Measurements from ENCODE around the gene DYNC1H1. TPM values are rescaled to one million over a fixed set of nuclear protein-coding genes. Genes with fewer than 3 reads are reported as not detected.
A peak's percentile ranks its signal among the peaks of the same experiment; 100 is the strongest.

DYNC1H1 gene
- total RNA-seq, 2 experiments from 2014 or later, result 223 to 241 TPM

DNA sequence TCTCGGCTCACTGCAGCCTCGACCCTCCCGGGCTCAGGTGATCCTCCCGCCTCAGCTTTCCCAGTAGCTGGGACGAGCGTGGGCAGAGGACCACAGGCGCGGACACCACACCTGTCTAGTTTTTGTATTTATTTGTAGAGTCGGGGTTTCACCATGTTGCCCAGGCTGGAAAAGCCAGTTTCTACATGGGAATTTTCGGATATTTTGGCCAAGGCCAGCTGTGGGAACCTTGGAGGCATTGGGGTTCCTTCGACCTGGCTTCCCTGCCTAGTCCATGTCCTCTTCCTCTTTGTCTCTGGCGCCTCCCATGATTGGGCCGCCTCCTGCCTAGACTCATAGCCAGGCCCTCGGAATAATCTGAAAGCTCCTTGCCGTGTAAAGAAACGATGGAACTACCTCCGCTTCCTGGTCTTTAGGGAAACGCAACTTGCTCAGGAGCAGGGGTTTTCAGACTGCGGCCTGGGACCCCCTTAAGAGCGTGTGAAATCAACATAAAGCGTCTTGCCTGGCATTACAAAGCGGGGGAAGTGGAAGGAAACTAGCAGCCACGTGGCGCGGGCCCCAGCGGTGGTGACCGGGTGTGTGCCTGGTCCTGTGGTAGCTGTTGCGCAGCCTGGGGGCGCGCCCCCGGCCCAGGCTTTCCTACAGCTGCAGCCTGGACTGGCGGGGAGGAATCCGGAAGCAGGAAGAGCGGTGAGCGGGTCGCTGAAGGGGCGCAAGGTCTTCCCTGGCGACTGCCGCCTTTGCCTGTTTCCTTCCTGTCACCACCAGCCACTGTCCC, 123.8 kb downstream of the DYNC1H1 start:
- Mint-ChIP-seq H3K9me3 (no peaks in the 10 kb centered on the region), H3K27me3 (no peaks in the 10 kb centered on the region), H3K4me3 (peak overlapping the region; percentile 85), H3K27ac (peak overlapping the region; percentile 77), H3K36me3 (ENCODE audit: low read depth) (peaks cover 31% of the 10 kb centered on the region), H3K4me1 (peaks cover 46% of the 10 kb centered on the region)
- ChIA-PET CTCF (interaction anchor here (0.6 to 1.5 kb wide), 10 partner anchors 8 to 1713 kb away, joined by 3 to 4 read pairs (median 3); a partner anchor contains a TSS), POLR2A (interaction anchor here (0.6 to 2.1 kb wide), 9 partner anchors 9 to 381 kb away, joined by 3 to 16 read pairs (median 4); partner anchors contain the start of genes DYNC1H1 and MOK)
- peak; percentile 55 for DNase-seq

DNA sequence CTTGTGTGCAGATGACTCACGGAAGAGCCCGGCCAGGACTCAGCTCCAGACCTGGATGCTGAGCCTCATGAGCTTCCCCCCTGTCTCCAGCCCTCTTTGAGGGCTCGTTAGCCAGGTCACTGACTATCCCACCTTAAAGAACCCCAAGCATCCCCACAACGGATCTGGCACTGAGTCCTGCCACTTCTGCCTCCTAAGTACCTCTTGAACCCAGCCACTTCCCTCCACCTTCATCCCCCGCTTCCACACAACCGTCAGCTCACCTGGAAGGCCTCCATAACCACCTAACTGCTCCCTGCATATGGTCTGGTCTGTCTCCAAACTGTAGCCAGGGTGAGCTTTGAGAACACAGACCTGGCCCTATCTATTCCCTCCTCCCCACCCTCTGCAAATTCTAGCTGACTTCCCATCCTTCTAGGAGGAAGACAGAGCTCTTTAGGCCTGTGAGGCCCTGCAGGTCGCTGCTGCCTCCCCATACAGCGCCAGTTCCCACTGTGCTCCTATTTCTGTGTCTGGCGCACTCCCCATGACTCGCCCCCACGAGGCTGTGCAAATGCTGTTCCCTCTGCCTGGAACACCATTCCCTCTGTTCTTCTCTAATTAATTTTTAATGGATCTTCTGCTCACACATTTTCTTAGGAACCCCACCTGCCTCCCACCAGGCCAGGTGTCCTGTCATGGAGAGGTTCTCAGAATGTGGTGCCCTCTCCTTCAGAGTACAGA, 125.4 kb downstream of the DYNC1H1 start:
- Mint-ChIP-seq H3K4me1 (peaks cover 33% of the 10 kb centered on the region), H3K36me3 (ENCODE audit: low read depth) (peaks cover 16% of the 10 kb centered on the region), H3K9me3 (no peaks in the 10 kb centered on the region), H3K27ac (peak overlapping the region; percentile 40), H3K27me3 (no peaks in the 10 kb centered on the region), H3K4me3 (peak overlapping the region; percentile 85)
- POLR2A ChIA-PET, result interaction anchor here (1.1 to 2.1 kb wide), 5 partner anchors 11 to 141 kb away, joined by 3 to 16 read pairs (median 5); partner anchors contain the start of gene DYNC1H1
- DNase-seq, result no peak
- CTCF ChIA-PET, result interaction anchor here (0.9 to 1.5 kb wide), 2 partner anchors 8 to 27 kb away, joined by 3 to 4 read pairs; no protein-coding TSS in a partner anchor

DNA sequence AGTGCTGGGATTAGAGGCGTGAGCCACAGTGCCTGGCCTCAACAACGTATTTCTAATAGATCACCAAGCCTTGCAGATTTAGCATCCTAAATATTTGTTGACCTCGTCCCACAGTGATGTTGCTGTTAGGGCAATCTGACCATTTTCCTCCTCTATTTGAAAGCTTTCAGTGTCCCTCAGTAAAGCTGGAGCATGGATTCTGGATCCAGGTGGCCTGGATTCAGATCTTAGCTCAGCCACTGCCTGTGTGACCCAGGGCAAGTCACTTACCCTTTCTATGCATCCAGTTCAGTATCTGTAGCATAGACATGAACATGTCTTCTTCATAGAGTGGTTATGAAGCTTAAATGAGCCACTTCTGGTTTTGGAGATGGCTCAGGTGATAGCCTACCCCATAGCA, 126.3 kb downstream of the DYNC1H1 start:
- peaks cover 27% of the 10 kb centered on the region for H3K4me1 Mint-ChIP-seq
- no peak for DNase-seq
- CTCF ChIA-PET, result interaction anchor here (0.6 to 1.5 kb wide), 5 partner anchors 9 to 223 kb away, joined by 3 to 5 read pairs (median 4); no protein-coding TSS in a partner anchor
- H3K36me3 Mint-ChIP-seq (ENCODE audit: low read depth), result peaks cover 6% of the 10 kb centered on the region
- no peaks in the 10 kb centered on the region for H3K9me3 Mint-ChIP-seq
- H3K27ac Mint-ChIP-seq, result no peak overlapping the region
- H3K4me3 Mint-ChIP-seq, result no peak overlapping the region
- POLR2A ChIA-PET, result interaction anchor here (1.4 kb wide), 1 partner anchor 10 kb away, joined by 3 read pairs; no protein-coding TSS in a partner anchor
- no peaks in the 10 kb centered on the region for H3K27me3 Mint-ChIP-seq

DNA sequence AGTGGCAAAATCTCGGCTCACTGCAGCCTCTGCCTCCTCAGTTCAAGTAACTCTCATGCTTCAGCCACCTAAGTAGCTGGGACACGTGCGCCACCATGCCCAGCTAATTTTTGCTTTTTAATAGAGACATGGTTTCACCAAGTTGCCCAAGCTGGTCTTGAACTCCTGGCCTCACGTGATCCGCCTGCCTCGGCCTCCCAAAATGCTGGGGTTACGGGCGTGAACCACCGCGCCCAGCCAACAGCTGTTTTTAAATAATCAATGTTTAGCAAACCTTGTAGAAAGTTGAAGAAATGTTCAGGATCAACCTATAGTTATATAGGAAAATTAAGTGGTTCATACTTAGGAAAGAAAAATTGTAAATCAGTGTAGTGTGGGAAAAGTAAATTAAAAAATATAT, 128.4 kb downstream of the DYNC1H1 start:
- H3K4me3 Mint-ChIP-seq, result no peak overlapping the region
- no peaks in the 10 kb centered on the region for H3K27me3 Mint-ChIP-seq
- no peak for DNase-seq
- ChIA-PET POLR2A (no interaction called here), CTCF (interaction anchor here (0.7 to 1.3 kb wide), 2 partner anchors 30 to 383 kb away, joined by 3 to 5 read pairs; no protein-coding TSS in a partner anchor)
- H3K4me1 Mint-ChIP-seq, result peaks cover 29% of the 10 kb centered on the region
- no peaks in the 10 kb centered on the region for H3K9me3 Mint-ChIP-seq
- no peak overlapping the region for H3K27ac Mint-ChIP-seq
- H3K36me3 Mint-ChIP-seq (ENCODE audit: low read depth), result no peaks in the 10 kb centered on the region

DNA sequence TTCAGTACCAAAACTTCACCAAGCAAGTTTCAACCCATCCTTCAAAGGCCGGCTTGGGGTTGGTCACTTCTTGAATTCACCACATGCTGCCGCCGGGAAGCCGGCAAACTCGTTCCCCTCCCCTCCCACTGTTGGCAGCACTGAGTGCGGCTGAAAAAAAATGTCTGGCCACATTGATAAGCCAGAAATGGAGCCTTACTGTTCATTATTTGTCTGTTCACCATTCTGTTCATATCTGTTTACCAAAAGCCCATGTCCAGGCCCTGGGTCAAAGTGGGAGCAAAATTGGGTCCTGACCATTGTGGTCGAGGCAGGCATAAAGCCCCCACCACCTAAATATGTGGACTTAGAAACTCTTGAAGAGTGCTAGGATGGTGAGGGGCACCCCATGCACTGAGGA, 129.7 kb downstream of the DYNC1H1 start:
- Mint-ChIP-seq H3K9me3 (no peaks in the 10 kb centered on the region), H3K27me3 (no peaks in the 10 kb centered on the region), H3K36me3 (ENCODE audit: low read depth) (no peaks in the 10 kb centered on the region), H3K27ac (no peak overlapping the region), H3K4me3 (no peak overlapping the region), H3K4me1 (peaks cover 21% of the 10 kb centered on the region)
- no peak for DNase-seq
- ChIA-PET CTCF (no interaction called here), POLR2A (no interaction called here)

DNA sequence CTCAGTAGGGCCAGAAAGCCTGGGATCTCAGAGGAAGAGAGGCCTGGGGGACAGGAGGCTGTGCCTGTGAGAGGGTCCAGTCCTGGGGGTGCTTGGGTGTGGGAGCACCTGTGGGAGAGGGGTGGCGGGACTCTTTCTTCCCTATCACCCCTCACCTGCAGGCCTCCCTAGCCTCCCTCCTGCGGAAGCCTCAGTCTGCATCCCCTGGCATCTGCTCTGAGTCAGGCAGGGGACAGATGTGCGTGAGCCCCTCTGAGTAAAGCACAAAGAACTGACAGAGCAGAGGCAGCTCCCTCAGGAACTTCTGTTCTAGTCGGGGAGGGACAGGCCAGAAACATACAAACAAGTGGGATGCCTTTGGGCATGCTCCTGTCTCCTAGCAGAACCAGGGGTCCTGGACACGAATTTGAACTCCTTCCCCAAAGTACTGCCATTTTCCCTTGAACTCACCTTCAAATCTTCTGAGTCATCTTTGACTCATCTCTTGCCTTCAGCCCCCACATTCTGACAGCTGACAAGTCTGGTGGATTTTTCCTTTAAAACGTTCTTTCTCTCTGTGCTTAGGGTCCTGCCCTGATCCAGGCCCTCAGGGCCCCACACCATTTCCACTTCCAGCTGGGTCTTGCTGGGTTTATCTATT, 131.0 kb downstream of the DYNC1H1 start:
- ChIA-PET POLR2A (interaction anchor here (1.3 kb wide), 1 partner anchor 9 kb away, joined by 4 read pairs; the partner anchor contains the start of gene HSP90AA1), CTCF (interaction anchor here (0.5 to 3.0 kb wide), 20 partner anchors 8 to 390 kb away, joined by 3 to 33 read pairs (median 4); partner anchors contain the start of gene MOK)
- Mint-ChIP-seq H3K4me1 (peaks cover 11% of the 10 kb centered on the region), H3K4me3 (no peak overlapping the region), H3K27ac (no peak overlapping the region), H3K9me3 (no peaks in the 10 kb centered on the region), H3K36me3 (ENCODE audit: low read depth) (no peaks in the 10 kb centered on the region), H3K27me3 (no peaks in the 10 kb centered on the region)
- no peak for DNase-seq

DNA sequence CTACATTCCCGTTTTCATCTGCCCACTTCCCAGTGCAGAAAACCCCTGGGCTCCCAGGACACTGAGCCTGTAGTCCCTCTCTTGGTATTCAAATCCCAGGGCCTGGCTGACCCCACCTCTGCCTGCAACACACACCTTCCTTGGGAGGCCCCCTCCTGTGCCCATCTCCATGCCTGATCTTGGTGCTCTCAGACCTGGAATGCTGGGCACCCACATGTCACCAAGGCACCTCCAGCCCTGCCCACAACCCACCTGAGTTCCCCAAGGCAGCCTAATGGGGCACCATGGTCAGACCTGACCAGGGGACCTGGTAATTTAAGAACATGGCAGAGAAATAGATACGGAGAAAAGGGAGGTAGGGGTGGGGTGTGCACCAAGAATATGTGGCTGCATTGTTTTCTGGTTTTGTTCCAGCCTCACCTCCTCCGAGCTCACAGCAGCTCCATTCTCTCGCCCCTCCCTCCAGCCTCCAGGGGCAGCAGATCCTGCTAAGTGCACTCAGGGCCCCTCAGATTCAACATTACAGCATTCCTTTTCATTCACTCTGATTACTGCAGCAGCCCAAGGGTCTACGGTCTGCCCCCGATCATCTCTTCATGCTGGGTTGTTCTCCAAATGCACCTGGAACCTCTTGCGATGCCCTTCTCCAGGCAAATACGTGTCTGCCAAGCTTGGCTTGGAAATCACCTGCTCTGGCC, 131.6 kb downstream of the DYNC1H1 start:
- no peak overlapping the region for H3K27ac Mint-ChIP-seq
- ChIA-PET POLR2A (interaction anchor here (1.2 to 1.3 kb wide), 2 partner anchors 10 to 390 kb away, joined by 3 to 4 read pairs; partner anchors contain the start of gene HSP90AA1), CTCF (interaction anchor here (0.5 to 3.0 kb wide), 31 partner anchors 8 to 390 kb away, joined by 3 to 33 read pairs (median 4); partner anchors contain the start of gene MOK)
- H3K9me3 Mint-ChIP-seq, result no peaks in the 10 kb centered on the region
- peaks cover 11% of the 10 kb centered on the region for H3K4me1 Mint-ChIP-seq
- no peaks in the 10 kb centered on the region for H3K36me3 Mint-ChIP-seq (ENCODE audit: low read depth)
- no peak overlapping the region for H3K4me3 Mint-ChIP-seq
- no peaks in the 10 kb centered on the region for H3K27me3 Mint-ChIP-seq
- no peak for DNase-seq

DNA sequence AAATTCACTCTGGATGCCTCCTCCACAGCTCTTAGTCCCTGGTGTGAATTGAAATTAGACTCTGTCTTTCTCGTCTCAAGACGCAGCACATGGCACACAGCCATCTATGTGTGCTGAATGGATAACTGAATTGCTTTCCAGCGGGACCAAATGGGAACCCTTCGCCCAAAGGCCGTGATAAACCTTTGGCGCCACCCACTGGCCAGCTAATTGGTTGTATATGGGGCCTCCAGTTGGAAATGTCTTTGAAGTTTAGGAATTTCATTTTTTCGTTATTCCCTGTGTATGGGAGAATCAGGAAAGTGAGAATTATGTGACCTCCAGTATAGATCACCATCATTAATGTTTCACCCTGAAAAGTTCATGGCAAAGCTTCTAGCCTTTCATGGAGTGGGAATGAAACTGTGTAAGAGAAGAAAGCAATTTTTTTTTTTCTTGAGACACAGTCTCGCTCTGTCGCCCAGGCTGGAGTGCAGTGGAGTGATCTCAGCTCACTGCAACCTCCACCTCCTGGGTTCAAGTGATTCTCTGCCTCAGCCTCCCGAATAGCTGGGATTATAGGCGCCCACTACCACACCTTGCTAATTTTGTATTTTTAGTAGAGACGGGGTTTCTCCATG, 132.3 kb downstream of the DYNC1H1 start:
- POLR2A ChIA-PET, result interaction anchor here (1.2 to 1.3 kb wide), 3 partner anchors 10 to 391 kb away, joined by 3 to 4 read pairs (median 3); partner anchors contain the start of gene HSP90AA1
- Mint-ChIP-seq H3K27ac (no peak overlapping the region), H3K9me3 (no peaks in the 10 kb centered on the region), H3K27me3 (no peaks in the 10 kb centered on the region), H3K4me3 (no peak overlapping the region), H3K4me1 (peaks cover 11% of the 10 kb centered on the region), H3K36me3 (ENCODE audit: low read depth) (no peaks in the 10 kb centered on the region)
- DNase-seq, result peak; percentile 73
- CTCF ChIA-PET, result interaction anchor here (0.6 to 3.0 kb wide), 36 partner anchors 8 to 391 kb away, joined by 3 to 33 read pairs (median 4); partner anchors contain the start of gene MOK

DNA sequence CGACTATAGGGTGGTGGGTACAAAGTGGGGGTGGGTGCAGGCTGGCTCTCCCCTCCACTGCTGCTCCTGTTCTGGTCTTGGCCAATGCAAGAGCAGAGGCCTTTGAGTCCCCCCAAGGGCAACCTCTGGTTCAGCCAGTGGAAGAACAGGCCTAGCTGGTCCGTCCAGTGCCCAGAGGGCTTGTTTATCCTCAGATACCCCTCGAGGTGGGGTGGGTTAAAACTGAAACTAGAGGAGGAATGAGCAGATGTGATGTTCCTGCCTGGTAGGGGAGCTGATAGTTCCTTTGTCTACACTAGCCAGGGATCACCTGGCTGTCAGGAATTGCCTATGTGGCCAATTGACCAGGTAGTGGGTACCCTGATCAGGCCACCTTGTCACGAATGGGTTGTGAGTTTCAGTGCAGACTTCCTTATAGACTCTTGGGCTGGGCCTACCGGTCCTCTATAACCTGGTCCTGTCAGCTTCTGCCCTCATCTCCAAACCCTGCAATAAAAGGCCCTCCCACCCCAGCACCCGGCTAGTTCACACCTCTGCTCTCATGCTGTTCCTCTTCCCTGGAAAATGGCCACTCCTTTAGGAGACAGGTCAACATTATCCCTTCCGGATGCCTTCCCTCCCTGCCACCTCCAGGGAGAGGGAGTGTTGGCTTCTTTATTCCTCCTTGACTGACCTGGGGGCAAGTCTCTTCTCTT, 133.2 kb downstream of the DYNC1H1 start:
- Mint-ChIP-seq H3K27ac (no peak overlapping the region), H3K4me3 (no peak overlapping the region), H3K4me1 (peaks cover 11% of the 10 kb centered on the region), H3K9me3 (no peaks in the 10 kb centered on the region), H3K27me3 (no peaks in the 10 kb centered on the region), H3K36me3 (ENCODE audit: low read depth) (no peaks in the 10 kb centered on the region)
- POLR2A ChIA-PET, result interaction anchor here (1.3 kb wide), 1 partner anchor 46 kb away, joined by 3 read pairs; no protein-coding TSS in a partner anchor
- DNase-seq, result no peak
- CTCF ChIA-PET, result interaction anchor here (0.9 to 3.0 kb wide), 9 partner anchors 9 to 392 kb away, joined by 3 to 33 read pairs (median 8); no protein-coding TSS in a partner anchor

DNA sequence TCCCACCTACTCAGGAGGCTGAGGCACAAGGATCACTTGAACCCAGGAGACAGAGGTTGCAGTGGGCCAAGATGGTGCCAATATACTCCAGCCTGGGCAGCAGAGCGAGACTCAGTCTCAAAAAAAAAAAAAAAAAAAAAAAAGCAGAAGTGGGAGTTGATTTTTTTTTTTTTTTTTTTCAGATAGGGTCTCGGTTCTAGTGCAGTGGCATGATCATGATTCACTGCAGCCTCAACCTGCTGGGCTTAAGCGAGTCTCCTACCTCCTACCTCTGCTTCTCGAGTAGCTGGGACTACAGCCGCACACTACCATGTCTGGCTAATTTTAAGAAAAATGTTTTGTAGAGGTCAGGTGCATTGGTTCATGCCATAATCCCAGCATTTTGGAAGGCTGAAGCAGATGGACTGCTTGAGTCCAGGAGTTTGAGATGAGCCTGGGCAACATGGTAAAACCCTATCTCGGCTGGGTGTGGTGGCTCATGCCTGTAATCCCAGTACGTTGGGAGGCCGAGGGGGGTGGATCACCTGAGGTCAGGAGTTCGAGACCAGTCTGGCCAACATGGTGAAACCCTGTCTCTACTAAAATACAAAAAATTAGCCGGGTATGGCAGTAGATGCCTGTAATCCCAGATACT, 138.8 kb downstream of the DYNC1H1 start:
- POLR2A ChIA-PET, result no interaction called here
- no peak overlapping the region for H3K4me3 Mint-ChIP-seq
- H3K4me1 Mint-ChIP-seq, result no peaks in the 10 kb centered on the region
- H3K9me3 Mint-ChIP-seq, result no peaks in the 10 kb centered on the region
- CTCF ChIA-PET, result interaction anchor here (0.7 kb wide), 1 partner anchor 244 kb away, joined by 3 read pairs; no protein-coding TSS in a partner anchor
- no peak for DNase-seq
- no peak overlapping the region for H3K27ac Mint-ChIP-seq
- H3K36me3 Mint-ChIP-seq (ENCODE audit: low read depth), result no peaks in the 10 kb centered on the region
- H3K27me3 Mint-ChIP-seq, result no peaks in the 10 kb centered on the region

DNA sequence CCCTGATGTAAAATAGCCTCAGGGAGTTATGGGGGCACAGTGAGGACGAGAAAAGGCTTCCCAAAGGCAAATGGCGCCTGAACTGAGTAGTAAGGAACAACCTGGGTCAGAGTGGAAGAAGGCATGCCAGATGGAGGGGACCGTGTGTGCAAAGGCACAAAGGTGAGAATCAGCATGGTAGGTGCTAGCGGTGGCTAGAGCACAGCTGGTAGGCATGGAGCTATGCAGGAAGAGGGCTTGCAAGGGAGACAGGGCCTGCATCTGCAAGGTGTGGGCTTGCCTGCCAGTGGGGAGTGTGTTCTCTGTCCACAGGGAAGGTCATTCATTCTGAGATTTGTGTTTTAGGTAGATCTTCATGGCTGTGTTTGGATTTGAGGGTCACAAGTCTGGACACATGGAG, 141.0 kb downstream of the DYNC1H1 start:
- Mint-ChIP-seq H3K4me1 (no peaks in the 10 kb centered on the region), H3K27me3 (peaks cover 5% of the 10 kb centered on the region), H3K27ac (no peak overlapping the region), H3K36me3 (ENCODE audit: low read depth) (peaks cover 2% of the 10 kb centered on the region), H3K4me3 (no peak overlapping the region), H3K9me3 (peaks cover 6% of the 10 kb centered on the region)
- ChIA-PET POLR2A (no interaction called here), CTCF (no interaction called here)
- DNase-seq, result no peak

Data from activated CD4-positive, alpha-beta memory T cell treated with anti-CD3 and anti-CD28 coated beads, Interleukin-2, amount 10 ng/mL, durations not matched to agents 7 days and 5 days (primary cell).